CD4-positive, alpha-beta T cell treated with Interleukin-15 for 1 hour (primary cell): ENCODE measurements around the gene CXCL8.

Experiments used
- DNase-seq: peaks from one replicate; pipeline ENCODE4 v3.0.0-alpha.2; 2020

The CXCL8 gene

DNA sequence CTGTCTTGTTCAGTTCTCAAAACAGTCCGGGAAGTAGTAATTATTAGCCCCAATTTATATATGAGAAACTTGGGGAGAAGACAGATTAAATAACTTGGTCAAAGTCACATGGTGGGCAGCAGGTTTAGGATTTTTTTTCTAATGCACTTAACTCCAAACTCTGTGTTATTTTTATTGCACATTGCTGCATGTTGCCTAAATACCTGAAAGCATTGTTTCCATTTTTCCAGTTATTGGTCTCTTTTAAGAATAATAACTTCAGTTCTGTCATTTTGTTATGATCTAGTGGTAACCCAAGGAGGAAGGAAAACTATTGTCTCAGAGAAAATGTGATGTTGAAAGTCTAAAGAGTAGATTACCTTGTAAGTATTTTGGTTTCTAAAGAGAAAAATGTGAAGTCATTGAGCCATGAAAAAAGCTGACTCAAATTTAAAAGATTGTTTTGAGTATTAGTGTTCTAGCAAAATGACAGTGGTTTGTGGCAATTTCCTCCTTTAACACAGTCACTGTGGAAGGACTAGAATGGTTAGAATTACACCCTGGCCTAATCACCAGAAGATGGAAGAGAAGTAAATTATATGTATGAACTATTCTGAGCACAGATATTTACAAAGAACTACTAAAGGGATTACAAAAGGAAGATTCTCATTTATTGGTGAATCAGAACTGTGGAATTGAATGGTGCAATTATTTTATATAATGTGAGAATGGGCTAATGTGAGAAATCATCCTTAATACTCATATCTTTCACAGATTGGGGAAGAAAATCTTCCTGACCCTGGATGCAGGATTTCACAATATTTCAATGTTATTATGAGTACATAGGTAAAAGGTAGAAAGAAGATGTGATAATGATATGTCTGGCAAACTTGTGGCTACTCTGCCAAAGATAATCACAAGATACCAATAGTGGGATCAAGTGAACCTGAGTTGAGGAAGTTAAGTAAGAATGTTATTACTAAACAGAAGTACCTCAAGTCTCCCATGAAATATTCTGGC lies 21.7 kb upstream of the CXCL8 start:
- DNase-seq, result no peak

DNA sequence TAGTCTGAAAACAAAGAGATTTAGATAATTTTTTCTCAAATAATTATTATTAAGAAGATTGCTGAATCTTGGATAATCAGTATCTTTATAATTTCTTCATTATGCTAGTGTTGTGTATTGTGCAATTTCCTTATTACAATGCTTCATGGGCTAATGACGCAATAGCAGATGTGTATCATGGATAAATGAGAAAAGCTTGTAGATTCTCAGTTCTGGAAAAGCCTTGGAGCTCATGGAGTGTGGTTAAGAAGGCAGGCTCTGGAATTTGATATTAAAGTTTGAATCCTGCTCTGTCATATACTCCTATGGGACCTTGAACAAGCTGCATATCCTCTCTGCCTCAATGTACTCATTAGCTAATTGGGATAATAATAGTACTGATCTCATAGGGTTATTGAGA lies 18.9 kb upstream of the CXCL8 start:
- no peak for DNase-seq

DNA sequence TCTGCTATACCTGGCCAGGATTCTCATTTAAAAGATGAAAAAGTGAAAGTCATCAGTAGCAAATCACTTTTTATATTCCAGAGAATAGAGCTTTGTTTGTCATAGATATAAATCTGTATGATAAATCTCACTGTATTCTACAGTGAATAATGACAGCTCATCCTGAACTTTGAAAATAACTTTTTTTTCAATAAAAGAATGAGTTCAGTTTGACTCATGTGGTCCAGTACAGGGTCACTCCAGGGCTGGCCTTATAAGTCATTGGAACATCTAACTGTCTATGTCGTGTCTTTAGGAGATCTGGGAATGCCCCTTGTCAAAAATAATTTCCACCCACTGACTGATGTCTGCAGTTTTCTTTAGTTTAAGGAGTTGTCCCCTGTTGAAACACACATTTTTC lies 18.5 kb upstream of the CXCL8 start:
- no peak for DNase-seq

DNA sequence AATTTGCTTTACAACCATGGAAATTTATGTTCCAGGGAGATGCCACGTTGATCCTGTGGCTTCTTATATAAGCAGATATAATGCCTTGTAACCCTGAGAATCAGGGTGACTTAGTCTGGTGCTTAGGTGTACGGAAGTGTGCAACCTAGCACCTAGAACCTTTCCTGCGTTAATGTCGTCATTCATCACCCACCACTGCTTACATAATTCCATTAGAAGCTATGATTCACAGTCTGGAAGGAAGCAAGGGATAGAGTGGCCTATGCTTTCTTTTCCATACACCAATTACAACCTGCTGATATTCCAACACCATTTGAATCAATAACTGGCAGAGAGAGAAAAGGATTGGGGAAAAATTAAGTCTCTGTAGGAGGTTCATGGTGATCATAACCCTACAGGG lies 17.3 kb upstream of the CXCL8 start:
- no peak for DNase-seq

DNA sequence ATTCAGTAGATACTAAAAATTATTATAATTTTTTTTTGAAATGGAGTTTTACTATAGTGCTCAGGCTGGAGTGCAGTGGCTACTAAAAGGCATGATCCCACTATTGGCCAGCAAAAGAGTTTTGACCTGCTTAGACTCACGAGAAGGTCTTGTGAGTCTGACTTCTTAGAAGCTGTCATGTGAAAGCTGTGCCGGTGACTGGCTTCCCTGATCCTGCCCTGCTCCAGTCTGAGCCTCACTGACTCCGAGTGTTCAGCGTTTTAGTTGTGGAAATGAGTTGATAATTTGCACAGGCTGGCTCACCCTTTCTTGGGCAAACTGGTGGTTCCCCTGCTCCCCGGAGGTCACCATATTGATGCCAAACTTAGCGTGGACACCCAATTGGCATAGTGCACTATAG lies 16.4 kb upstream of the CXCL8 start:
- DNase-seq, result no peak

DNA sequence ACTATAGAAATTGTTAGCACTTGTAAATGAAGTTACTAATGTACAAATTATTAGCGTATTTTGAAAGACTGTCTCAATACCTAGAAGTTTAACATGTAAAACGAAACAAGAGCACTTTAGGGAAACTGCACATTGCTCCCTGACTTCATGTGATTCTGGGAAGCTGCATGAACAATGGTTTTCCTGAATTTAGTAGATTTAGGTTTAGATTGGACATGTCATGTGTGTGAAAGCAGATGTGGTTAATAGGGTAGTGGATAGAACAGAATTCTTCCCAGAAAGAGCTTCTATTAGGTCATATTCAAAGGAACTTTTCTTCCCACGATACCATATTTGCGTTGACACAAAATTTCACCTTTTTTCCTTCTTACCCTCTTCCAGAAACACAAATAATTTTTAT lies 14.9 kb upstream of the CXCL8 start:
- DNase-seq, result no peak

DNA sequence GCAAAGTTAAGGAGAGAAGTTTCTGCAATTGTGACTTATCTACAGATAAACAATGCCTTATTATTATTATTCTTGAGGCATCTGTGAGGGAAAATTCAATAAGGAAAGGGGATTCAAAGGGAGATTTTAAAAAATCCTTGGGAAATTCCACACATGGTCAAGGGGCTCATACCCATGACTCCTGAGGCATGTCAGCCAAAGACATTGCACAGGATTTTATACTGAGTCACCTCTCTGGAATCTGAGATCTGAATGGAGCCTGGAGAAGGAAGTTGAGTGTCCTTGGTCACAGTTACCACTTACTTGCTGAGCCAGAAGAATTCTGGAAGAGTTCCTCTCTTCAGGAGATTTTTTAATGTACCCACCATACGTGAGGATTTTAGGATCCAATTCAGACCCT lies 14.4 kb upstream of the CXCL8 start:
- DNase-seq, result no peak

DNA sequence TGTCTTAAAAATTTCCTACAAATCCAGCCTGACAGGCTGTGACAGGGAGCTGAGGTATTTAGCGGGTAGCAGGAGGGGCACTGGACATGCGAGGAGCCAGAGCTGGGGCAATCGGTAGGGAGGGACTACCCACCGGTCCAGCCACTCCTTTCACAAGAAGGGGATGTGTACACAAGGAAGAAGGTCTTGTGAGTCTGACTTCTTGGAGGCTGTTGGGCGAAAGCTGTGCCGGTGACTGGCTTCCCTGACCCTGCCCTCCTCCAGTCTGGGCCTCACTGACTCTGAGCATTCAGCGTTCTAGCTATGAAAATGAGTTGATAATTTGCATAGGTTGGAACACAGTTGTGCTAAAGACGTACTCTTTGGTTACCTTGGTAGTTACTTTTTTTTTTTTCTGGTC lies 12.7 kb upstream of the CXCL8 start:
- DNase-seq, result no peak

DNA sequence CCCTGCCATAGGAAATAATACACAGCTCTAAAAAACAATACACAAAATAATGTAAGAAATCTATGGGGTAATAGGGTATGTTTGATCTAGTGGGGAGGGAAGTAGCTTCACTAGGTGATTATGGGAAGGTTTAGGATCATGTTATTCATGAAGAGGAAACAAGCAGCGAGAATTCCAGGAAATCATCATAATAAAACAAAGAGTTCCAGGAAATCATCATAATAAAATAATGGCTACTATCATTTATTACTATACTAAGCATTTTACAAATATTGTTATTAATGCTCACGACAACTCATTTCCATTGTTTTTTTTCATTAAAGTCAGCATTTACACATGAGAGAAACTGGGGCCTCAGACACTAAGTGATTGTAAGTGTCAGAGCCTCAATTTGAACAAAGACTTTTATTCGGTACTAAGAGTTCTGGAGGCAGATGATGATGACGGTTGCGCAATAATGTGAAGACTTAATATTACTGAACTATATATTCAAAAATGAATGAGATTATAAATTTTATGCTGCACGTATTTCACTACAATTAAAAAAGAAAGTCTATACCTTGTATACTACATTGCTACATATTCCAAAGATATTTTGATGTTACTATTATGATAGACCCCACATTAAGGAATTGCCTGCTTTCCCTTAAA lies 12.2 kb upstream of the CXCL8 start:
- no peak for DNase-seq

DNA sequence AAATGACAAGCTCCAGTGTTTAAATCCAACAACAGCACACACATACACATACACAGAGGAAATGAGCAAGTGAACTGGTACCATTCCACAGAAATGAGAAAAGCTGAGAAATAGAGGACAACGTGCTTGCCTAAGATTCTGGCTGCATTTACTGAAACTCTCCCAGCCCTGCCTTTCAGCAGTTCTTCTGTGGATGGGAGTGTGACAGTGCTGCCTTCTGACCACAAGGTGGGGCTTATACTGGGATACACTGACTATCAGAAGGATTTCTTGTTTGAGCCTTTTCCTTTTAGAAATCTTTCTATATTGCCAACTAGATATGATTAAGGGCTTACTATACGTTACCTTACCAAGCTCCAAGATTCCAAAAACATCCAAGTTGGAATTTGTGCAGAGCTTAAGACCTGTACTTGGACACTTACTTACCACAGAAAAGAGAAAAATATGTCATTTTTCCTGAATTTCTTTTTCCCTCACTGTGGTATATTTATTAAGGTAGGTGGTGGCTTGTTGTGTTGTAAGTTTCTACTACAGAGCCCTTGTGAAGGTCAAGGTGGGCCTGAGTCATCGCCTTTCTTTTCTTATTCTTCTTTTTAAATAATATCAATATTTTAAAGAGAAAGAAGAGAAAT lies 10.7 kb upstream of the CXCL8 start:
- DNase-seq, result peak; percentile 20

DNA sequence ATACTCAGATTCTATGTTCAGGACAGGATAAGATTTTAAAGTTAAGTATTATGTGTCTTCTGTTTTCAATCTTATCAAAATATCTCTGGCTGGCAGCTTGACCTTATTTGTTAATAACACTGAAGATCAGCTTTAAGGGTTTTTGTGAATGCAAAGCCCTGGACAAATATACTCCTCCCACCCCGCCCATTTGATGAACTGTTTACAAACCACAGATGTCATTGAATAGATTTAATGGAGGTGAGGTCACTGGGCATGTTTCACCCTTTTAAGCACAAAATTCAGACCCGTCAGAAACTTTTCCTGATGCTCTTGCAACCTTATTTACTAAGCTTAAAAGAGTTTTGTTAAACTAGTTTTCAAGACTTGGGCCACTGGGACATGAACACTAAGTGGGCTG lies 10.1 kb upstream of the CXCL8 start:
- DNase-seq, result no peak

DNA sequence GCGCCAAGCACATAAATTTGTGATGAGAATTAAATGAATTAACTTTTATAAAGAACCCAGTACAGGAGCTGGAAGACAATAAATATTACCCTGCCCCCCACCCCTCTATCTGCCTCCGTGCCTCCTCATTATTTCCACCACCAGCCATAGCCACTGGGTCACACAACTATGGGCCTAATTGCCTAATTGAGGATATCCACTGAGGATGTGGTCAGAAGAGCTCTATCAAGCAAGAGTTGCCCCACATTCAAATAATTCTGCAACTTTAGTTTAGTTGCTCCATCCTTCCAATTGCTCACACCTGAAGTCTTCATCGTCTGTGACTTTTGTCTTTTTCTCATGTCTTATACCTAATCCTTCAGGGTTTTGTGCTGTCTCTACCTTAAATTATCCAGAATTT lies 9.5 kb upstream of the CXCL8 start:
- DNase-seq, result peak; percentile 27

DNA sequence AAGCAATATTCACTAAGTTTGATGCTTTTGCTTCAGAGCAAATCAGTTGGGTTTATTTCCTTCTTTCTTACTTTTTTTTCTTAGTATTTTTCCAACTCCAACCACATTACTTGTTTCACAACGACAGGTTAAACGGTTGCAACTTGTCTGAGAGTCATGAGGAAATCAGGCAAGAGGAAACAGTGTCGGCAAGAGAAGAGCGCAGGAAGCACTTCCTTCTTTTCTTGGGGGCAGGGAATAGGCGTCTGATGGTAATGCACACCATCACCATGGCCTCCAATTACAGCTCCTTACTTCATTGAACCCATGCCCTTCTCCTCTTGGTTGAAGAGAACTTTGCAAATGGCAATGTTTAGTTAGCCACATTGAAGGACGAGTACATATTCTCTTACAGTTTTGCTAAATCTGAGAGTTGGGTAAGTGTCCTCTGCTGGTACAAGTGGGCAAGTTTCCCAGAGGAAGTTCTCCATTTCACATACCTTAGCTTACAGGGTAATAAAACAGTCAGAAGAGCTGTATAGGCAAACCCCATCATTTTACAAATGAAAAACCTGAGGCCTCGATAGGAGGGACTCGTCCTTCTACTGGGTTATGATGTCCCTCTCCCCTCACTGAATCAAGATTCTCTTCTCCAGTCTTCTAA lies 8.3 kb upstream of the CXCL8 start:
- DNase-seq, result peak; percentile 54

DNA sequence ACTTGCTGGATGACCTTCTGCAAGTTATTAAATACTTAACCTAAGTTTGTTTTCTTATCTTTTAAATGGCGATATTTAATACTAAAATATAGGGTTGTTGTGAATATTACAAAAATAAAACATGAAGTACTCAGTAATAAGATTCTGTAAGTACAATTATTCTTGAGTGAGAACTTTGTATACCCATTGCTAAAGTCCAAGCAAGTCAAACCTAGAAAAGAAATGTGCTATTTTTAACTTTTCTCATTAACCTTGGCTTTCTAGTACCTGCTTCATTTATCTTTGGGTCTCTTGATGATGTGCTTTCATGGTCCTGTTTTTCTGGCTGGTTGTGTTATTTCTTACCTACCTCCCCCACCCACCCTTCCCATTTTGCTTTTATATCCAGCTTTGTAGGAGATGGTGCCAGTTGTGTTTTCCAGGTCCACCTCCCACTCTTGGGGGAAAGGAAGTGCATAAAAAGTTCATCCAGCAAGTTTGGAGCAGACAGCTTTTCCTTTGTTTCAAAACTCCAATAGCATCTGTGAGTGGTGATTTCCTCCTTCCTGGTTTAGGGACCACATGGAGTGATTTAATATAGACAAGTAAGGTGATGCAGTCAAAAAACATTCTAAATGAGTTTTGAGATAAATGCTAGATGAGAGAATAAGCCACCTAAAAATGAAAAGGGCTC lies 7.5 kb upstream of the CXCL8 start:
- DNase-seq, result no peak

DNA sequence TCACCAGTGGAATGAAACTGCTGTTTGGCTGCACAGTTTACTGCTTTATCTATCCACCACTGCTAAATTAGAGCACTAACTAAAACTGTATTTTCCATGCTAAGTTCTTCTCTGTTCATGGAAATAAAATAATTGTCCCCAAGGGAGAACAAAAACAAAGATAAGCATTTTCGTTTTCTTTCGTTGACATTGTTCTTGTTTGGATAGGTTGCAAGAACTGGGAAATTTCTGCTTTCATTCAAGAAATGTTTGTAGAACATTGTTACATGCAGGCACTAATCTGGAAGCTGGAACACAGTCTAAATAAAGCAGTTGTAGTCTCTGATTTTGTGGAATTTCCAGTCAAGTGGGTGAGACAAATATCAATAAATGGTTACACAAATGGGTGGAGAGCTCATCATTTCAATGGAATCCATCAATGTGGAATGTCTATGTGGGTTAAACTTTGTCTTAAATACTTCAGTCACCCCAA lies 5.8 kb upstream of the CXCL8 start:
- no peak for DNase-seq

DNA sequence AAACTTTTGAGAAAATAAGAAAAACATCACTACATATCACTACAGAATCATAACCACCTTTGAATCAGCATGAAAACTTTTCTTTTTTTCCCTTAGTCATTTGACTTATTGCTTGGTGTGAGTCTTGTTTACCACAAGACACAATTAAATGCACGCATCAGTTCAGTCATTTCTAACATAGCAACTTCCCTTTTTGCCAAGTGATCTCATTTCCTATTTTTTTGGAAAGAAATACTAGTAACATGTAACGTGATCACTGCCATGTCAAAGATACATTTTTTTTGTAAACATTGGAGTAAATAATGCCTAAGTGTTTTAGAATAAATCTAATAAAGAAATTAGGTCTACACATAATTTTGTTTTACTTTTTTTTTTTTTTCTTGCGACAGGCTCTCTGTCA lies 5.1 kb upstream of the CXCL8 start:
- no peak for DNase-seq

DNA sequence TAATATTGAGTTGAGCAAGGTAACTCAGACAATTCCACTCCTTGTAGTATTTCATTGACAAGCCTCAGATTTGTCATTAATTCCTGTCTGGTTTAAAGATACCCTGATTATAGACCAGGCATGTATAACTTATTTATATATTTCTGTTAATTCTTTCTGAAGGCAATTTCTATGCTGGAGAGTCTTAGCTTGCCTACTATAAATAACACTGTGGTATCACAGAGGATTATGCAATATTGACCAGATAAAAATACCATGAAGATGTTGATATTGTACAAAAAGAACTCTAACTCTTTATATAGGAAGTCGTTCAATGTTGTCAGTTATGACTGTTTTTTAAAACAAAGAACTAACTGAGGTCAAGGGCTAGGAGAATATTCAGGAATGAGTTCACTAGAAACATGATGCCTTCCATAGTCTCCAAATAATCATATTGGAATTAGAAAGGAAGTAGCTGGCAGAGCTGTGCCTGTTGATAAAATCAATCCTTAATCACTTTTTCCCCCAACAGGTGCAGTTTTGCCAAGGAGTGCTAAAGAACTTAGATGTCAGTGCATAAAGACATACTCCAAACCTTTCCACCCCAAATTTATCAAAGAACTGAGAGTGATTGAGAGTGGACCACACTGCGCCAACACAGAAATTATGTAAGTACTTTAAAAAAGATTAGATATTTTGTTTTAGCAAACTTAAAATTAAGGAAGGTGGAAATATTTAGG lies 821 bp downstream of the CXCL8 start:
- no peak for DNase-seq

DNA sequence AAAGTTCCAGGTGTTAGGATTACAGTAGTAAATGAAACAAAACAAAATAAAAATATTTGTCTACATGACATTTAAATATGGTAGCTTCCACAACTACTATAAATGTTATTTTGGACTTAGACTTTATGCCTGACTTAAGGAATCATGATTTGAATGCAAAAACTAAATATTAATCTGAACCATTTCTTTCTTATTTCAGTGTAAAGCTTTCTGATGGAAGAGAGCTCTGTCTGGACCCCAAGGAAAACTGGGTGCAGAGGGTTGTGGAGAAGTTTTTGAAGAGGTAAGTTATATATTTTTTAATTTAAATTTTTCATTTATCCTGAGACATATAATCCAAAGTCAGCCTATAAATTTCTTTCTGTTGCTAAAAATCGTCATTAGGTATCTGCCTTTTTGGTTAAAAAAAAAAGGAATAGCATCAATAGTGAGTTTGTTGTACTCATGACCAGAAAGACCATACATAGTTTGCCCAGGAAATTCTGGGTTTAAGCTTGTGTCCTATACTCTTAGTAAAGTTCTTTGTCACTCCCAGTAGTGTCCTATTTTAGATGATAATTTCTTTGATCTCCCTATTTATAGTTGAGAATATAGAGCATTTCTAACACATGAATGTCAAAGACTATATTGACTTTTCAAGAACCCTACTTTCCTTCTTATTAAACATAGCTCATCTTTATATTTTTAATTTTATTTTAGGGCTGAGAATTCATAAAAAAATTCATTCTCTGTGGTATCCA lies 1.6 kb downstream of the CXCL8 start:
- DNase-seq, result no peak

DNA sequence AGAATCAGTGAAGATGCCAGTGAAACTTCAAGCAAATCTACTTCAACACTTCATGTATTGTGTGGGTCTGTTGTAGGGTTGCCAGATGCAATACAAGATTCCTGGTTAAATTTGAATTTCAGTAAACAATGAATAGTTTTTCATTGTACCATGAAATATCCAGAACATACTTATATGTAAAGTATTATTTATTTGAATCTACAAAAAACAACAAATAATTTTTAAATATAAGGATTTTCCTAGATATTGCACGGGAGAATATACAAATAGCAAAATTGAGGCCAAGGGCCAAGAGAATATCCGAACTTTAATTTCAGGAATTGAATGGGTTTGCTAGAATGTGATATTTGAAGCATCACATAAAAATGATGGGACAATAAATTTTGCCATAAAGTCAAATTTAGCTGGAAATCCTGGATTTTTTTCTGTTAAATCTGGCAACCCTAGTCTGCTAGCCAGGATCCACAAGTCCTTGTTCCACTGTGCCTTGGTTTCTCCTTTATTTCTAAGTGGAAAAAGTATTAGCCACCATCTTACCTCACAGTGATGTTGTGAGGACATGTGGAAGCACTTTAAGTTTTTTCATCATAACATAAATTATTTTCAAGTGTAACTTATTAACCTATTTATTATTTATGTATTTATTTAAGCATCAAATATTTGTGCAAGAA lies 2.3 kb downstream of the CXCL8 start:
- no peak for DNase-seq

DNA sequence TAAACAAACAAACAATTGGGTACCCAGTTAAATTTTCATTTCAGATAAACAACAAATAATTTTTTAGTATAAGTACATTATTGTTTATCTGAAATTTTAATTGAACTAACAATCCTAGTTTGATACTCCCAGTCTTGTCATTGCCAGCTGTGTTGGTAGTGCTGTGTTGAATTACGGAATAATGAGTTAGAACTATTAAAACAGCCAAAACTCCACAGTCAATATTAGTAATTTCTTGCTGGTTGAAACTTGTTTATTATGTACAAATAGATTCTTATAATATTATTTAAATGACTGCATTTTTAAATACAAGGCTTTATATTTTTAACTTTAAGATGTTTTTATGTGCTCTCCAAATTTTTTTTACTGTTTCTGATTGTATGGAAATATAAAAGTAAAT lies 2.9 kb downstream of the CXCL8 start:
- no peak for DNase-seq

DNA sequence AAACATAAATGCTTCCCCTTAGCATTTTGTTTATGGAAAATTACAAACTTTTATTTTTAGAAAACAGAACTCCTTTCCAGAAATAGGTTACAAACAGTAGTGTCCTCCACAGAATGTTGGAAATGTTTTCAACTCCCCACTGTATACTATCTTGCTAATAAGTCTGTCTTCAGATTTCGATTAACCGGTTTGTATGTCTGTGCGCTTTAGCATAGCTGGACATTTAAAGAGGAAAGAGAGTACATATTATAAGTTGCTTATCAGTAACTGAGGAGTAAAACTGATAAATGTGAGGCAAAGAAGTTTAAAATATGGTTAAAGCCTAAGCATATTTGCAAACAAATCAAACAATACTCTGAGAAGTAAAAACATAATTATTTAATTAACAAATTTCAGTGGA lies 3.4 kb downstream of the CXCL8 start:
- DNase-seq, result no peak
